HL-60 (cell line): ENCODE data around the gene ADCY1.

Experiments used
- GABPA ChIP-seq: IDR thresholded peaks from 2 replicates; pipeline ENCODE4 v1.6.1; 2012; ENCODE audit warnings: low read depth
- POLR2AphosphoS5 ChIP-seq: IDR thresholded peaks from 2 replicates; pipeline ENCODE4 v1.6.1; 2012; ENCODE audit warnings: low read depth
- TF ChIP-seq, protein P1 (sequence below): IDR thresholded peaks from one replicate; pipeline ENCODE4 v1.5.1; 2011; ENCODE audit warnings: low read length, control low read depth, inconsistent platforms; ENCODE audit not compliant: insufficient read depth
- TF ChIP-seq, protein P2 (sequence below): IDR thresholded peaks from 2 replicates; pipeline ENCODE4 v1.6.1; 2012; ENCODE audit warnings: low read depth; ENCODE audit not compliant: insufficient replicate concordance

DNA sequence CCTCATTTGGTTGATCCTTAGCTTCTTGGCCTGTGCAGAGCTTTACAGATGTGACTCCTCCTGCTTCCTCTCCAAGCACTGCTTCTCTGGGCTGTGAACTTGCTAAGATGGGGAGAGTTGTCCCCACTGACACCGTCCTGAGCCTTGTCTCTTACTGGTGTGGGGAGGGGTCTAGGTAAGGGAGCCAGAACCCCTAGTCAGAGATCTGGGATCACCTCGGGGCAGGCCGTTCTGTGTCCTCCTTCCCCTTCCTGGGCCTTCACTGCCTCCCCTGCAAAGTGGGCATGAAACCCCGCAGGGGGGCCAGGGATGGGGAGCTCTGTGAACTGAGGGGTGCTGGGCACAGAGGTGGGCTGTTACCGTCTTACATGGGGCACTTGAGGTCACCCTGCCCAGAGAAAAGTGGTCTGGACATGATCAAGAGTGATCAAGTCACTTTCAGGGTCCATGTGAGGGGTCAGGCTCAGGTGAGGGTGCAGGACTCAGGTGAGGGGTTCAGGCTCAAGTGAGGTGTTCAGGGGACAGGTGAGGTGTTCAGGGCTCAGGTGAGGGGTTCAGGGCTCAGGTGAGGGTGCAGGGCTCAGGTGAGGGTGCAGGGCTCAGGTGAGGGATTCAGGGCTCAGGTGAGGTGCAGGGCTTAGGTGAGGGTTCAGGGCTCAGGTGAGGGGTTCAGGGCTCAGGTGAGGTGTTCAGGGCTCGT lies 86.2 kb downstream of the ADCY1 start:
- TF ChIP-seq POLR2AphosphoS5 (no peak), GABPA (no peak)
- TF ChIP-seq, protein P1, sequence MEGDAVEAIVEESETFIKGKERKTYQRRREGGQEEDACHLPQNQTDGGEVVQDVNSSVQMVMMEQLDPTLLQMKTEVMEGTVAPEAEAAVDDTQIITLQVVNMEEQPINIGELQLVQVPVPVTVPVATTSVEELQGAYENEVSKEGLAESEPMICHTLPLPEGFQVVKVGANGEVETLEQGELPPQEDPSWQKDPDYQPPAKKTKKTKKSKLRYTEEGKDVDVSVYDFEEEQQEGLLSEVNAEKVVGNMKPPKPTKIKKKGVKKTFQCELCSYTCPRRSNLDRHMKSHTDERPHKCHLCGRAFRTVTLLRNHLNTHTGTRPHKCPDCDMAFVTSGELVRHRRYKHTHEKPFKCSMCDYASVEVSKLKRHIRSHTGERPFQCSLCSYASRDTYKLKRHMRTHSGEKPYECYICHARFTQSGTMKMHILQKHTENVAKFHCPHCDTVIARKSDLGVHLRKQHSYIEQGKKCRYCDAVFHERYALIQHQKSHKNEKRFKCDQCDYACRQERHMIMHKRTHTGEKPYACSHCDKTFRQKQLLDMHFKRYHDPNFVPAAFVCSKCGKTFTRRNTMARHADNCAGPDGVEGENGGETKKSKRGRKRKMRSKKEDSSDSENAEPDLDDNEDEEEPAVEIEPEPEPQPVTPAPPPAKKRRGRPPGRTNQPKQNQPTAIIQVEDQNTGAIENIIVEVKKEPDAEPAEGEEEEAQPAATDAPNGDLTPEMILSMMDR, result no peak
- TF ChIP-seq, protein P2, sequence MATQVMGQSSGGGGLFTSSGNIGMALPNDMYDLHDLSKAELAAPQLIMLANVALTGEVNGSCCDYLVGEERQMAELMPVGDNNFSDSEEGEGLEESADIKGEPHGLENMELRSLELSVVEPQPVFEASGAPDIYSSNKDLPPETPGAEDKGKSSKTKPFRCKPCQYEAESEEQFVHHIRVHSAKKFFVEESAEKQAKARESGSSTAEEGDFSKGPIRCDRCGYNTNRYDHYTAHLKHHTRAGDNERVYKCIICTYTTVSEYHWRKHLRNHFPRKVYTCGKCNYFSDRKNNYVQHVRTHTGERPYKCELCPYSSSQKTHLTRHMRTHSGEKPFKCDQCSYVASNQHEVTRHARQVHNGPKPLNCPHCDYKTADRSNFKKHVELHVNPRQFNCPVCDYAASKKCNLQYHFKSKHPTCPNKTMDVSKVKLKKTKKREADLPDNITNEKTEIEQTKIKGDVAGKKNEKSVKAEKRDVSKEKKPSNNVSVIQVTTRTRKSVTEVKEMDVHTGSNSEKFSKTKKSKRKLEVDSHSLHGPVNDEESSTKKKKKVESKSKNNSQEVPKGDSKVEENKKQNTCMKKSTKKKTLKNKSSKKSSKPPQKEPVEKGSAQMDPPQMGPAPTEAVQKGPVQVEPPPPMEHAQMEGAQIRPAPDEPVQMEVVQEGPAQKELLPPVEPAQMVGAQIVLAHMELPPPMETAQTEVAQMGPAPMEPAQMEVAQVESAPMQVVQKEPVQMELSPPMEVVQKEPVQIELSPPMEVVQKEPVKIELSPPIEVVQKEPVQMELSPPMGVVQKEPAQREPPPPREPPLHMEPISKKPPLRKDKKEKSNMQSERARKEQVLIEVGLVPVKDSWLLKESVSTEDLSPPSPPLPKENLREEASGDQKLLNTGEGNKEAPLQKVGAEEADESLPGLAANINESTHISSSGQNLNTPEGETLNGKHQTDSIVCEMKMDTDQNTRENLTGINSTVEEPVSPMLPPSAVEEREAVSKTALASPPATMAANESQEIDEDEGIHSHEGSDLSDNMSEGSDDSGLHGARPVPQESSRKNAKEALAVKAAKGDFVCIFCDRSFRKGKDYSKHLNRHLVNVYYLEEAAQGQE, result no peak
